GM18517 (cell line): ENCODE measurements around the gene ENAH.

Source experiments
- ATAC-seq: cut with Tn5 transposase; IDR thresholded peaks from one replicate; pipeline ENCODE4 v1.9.1; 2021; ENCODE audit warnings: mild to moderate bottlenecking, moderate library complexity; ENCODE audit not compliant: unreplicated experiment

ENAH gene

GRCh38 chr1:225572422-225572821, 80.5 kb downstream of the ENAH start:
- ATAC-seq: no peak

GRCh38 chr1:225567789-225568188, 85.1 kb downstream of the ENAH start:
- no peak for ATAC-seq

GRCh38 chr1:225565847-225566246, 87.1 kb downstream of the ENAH start:
- ATAC-seq: no peak

DNA sequence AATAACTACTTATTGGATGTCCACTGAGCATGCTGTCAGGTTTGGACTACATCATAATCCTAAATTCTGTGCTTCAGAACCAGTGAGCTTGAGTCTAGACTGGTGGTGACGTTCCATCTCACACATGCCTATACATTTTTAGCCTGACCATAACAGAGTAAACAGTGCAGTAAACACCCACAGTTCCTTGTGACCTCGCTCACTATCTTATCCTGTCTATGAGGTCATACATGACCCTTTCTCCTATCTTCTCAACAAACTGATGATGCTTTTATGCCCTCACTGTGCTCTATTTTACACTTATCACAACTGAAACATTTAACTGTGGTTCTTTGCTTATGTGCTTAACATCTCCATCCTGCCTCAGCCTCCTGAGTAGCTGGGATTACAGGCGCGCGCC, 91.2 kb downstream of the ENAH start:
- no peak for ATAC-seq

DNA sequence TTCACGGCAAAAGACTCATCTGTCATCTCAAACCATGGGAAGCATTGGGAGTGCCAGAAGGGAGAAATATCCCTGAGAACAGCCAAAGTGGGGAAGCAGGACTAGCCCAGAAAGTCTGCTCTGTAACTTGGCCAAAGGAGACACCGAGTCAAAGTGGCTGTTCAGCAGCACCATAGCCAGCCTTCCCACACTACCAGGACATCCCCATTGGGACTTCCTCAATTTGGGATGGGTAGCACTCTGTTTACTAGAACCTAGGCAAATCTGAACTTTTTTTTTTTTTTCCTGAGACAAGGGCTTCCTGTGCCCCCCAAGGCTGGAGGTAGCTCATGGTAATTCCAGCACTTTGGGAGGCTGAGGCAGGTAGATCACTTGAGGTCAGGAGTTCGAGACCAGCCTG, 93.0 kb downstream of the ENAH start:
- ATAC-seq: no peak

DNA sequence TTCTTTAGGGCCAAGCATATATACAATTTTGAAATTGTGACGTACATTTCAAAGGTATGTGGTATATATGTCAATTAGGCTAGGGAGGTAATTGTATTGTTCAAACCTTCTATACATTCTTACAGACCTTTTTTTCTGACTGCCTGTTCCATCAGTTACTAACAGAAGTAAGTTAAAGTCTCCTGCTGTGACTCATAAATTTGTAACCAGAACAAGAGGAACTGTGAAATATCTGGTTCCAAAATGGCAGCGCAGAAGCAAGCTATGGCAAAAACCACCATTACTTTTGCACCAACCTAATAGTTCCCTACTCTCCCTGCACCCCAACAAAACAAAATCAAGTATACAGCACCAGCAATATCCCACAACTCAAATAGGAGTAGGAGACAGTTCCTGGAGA, 93.6 kb downstream of the ENAH start:
- ATAC-seq: no peak

- ATAC-seq: no peak
Observed at GRCh38 chr1:225556694-225557093, 96.2 kb downstream of the ENAH start.

DNA sequence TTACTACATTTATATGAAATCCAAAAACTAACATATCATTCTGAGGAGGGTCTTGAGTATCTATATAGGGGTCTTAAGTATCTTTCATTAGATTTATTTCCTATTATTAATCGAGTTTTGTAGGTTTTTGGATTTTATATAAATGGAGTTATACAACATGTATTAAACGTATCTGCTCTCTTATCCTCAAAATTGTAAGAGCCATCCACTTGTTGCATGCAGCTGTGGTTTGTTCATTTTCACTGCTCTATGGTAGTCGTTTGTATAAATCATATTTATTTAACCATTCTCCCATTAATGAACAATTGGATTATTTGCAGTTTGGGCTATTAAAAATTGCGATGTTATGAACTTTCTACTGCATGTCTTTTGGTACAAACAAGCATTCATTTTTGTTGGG, 97.1 kb downstream of the ENAH start:
- ATAC-seq: no peak

GRCh38 chr1:225554216-225554812, 98.6 kb downstream of the ENAH start:
- no peak for ATAC-seq

GRCh38 chr1:225549821-225550220, 103.1 kb downstream of the ENAH start:
- no peak for ATAC-seq

- no peak for ATAC-seq
Observed at GRCh38 chr1:225548140-225548857, 104.6 kb downstream of the ENAH start.

- ATAC-seq: no peak
Observed at GRCh38 chr1:225545649-225546048, 107.3 kb downstream of the ENAH start.

GRCh38 chr1:225544924-225545323, 108.0 kb downstream of the ENAH start:
- ATAC-seq: no peak

DNA sequence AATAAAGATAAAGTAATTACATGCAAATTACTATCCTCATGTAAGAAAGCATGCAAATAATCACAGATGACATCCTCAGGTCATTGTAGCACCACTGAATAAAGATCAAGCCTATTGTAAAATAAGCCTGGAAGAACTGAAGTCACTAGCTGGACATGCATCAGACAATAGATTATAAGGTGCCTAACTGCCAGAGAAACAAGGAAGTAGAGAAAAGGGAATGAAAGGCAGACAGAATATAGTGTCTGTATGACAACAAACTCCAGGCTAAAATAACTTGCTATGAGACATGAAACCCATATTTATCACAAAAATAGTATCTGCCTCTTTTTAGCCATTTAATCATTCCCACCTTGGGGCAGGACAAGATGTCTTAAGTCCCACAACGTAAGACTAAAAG, 108.7 kb downstream of the ENAH start:
- ATAC-seq: no peak

DNA sequence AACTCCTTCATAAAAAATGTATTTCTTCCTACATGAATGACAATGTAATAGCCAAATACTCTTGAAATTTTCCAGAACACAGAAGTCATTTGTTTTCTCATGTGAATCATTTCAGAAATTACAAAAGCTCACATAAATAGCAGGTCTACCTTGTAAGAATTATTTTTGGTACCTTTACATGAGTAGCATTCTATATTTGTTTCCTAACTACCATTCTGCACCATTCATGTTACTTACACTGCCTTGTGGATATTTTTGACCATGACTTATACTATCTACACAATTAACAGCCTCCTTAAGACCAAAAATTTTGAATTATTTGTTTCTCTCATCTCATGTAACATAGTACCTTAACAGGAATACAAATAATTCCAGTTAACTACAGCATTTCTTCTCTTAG, 109.6 kb downstream of the ENAH start:
- ATAC-seq: no peak

- no peak for ATAC-seq
Observed at GRCh38 chr1:225541383-225541782, 111.5 kb downstream of the ENAH start.

DNA sequence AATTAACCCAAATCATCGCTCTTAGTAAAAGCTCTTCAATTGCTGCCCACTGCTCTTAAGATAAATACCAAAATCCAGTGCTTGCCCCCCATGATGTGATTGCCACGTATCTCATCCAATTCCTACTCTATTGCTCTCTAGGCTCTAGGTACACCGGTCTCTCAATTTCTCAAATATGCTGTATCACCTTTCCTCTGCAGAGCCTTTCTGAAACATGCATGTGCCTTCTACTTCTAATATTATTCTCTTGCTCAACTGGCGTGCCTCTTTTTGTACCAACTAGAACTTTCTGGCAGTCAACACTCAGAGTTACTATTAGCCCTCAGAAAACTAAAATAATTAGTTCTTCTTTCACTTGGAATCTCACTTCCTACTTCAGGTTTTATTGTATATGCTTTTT, 113.3 kb downstream of the ENAH start:
- ATAC-seq: no peak

GRCh38 chr1:225539069-225539468, 113.9 kb downstream of the ENAH start:
- ATAC-seq: no peak

DNA sequence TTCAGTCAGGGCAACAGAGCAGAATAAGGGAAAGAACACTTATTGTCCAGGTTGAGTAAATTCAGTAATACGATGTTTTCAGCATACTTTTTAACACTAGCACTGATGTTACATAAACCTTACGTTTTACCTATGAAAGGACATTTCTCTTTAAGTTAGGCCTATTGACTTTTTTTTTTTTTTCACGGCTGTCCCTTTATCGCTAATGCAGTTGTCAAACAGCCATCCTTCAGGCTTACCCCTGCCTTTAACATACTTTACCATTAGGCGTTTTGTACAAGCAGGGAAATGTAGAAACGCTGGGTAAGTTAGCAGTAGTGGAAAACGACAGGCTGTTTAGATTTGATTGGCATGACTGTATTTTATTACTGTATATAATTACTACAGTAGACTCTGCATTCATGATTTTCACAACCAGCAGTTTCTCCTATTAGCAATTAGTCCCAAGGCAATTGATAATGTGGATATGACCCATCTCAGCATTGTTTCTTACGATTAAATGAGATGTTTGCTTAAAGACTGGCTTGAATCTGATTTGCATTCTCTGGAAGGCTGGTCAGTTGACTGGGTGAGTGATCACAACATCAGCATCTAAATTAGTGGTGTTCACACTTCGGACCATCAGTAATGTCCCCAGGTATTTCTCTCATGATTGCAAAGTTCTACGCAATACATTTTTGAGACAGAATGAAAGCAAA, 115.2 kb downstream of the ENAH start:
- no peak for ATAC-seq

DNA sequence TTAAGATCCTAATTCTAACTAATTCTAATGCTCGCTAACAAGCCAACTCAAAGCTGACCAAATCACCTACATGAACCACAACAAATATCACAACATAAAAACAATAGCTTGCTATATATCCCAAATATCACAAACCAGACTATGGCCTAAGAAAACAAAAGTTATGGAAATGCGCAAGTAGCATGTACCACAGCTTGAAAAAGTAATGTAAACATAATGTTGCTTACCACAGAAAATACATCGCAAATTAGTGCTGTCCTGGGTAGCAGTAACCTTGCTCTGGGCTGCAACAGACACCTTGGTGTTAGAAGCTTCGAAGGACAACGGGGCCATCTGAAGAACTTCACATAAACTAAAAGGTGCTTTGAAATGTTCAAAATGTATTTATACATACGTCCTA, 117.6 kb downstream of the ENAH start:
- no peak for ATAC-seq

- no peak for ATAC-seq
Observed at GRCh38 chr1:225534772-225535171, 118.2 kb downstream of the ENAH start.

DNA sequence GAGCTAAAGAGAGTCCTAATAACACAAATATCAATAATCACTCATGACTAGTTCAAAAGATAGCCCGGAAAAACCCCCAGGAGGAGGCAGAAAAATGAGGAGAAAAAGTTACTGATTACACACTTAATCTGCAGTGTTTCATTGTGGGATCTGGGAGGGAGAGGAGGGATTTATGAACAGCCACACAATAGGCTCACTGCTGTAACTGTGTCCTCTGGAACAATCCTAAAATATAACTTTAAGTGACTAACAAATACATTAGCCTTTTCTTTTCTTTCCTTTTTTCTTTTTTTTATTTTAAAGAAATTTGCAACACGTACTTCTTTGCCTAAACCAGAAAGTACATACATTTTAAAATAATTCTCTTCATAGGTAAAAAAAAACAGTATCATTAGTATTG, 118.8 kb downstream of the ENAH start:
- ATAC-seq: no peak
